ENCODE measurements around the gene RANBP17. TPM values are rescaled to one million over a fixed set of nuclear protein-coding genes. Genes with fewer than 3 reads are reported as not detected.
"Not testable (repeated sequence)": the region's sequence is repeated elsewhere in the genome, so short reads cannot be mapped to it uniquely, and the experiment has no call there.

Gene RANBP17
- total RNA-seq, 1 donor from 2014 or later = 15.7 TPM

DNA sequence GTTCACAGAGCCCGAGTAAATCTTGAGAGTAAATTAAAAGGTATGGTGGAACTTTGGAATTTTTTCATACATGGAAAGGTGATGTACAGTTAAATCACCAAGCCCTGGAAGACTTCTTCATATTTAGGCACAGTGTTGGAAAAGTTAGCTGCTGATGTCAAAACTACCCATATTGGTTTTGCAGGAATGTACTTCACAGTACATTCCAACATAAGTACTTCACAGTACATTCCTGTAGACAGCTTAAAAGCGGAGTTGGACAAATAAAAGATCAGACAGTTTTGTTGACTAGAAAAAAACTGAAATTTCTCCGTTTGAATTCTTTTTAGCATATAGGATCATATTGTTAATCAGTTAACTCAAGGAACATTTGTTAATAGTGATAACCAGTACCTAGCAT is 1.8 kb downstream of the RANBP17 start:
- H3K9me3 Mint-ChIP-seq (ENCODE audit: unreplicated experiment) = peaks cover 13% of the 10 kb centered on the region
- peak overlapping the region; percentile 85 for H3K4me3 Mint-ChIP-seq (ENCODE audit: unreplicated experiment)
- H3K36me3 Mint-ChIP-seq (ENCODE audit: unreplicated experiment) = peaks cover 7% of the 10 kb centered on the region
- no peak for DNase-seq (ENCODE audit: extremely low spot score, unreplicated experiment)
- H3K4me1 Mint-ChIP-seq (ENCODE audit: unreplicated experiment) = peaks cover 17% of the 10 kb centered on the region
- TF ChIP-seq, protein P1, sequence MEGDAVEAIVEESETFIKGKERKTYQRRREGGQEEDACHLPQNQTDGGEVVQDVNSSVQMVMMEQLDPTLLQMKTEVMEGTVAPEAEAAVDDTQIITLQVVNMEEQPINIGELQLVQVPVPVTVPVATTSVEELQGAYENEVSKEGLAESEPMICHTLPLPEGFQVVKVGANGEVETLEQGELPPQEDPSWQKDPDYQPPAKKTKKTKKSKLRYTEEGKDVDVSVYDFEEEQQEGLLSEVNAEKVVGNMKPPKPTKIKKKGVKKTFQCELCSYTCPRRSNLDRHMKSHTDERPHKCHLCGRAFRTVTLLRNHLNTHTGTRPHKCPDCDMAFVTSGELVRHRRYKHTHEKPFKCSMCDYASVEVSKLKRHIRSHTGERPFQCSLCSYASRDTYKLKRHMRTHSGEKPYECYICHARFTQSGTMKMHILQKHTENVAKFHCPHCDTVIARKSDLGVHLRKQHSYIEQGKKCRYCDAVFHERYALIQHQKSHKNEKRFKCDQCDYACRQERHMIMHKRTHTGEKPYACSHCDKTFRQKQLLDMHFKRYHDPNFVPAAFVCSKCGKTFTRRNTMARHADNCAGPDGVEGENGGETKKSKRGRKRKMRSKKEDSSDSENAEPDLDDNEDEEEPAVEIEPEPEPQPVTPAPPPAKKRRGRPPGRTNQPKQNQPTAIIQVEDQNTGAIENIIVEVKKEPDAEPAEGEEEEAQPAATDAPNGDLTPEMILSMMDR (IDR thresholded peaks at IDR 0.05) = no peak
- peak overlapping the region; percentile 9 for H3K27ac Mint-ChIP-seq (ENCODE audit: unreplicated experiment)
- H3K27me3 Mint-ChIP-seq (ENCODE audit: unreplicated experiment) = no peaks in the 10 kb centered on the region

DNA sequence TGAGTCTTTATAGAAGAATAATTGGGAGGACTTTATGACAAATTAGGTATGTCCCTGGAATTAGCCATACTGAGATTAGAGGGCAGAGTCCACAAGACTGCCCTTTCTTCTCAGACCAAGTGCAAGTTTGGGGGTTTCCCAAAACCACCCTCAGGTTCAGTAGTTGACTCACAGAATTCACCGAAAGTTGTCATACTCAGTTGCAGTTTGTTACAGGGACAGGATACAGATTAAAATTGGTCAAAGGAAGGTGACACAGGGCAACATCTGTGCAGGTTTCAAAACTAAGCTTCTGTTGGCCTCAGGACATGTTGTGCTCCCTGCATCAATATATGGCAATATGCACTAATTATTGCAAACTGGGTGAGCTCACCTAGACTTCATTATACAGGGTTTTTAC is 3.8 kb downstream of the RANBP17 start:
- H3K4me1 Mint-ChIP-seq (ENCODE audit: unreplicated experiment) = peaks cover 17% of the 10 kb centered on the region
- peaks cover 4% of the 10 kb centered on the region for H3K36me3 Mint-ChIP-seq (ENCODE audit: unreplicated experiment)
- peaks cover 9% of the 10 kb centered on the region for H3K9me3 Mint-ChIP-seq (ENCODE audit: unreplicated experiment)
- H3K4me3 Mint-ChIP-seq (ENCODE audit: unreplicated experiment) = no peak overlapping the region
- DNase-seq (ENCODE audit: extremely low spot score, unreplicated experiment) = no peak
- H3K27me3 Mint-ChIP-seq (ENCODE audit: unreplicated experiment) = no peaks in the 10 kb centered on the region
- TF ChIP-seq, protein P1 (IDR thresholded peaks at IDR 0.05) = no peak
- H3K27ac Mint-ChIP-seq (ENCODE audit: unreplicated experiment) = no peak overlapping the region

DNA sequence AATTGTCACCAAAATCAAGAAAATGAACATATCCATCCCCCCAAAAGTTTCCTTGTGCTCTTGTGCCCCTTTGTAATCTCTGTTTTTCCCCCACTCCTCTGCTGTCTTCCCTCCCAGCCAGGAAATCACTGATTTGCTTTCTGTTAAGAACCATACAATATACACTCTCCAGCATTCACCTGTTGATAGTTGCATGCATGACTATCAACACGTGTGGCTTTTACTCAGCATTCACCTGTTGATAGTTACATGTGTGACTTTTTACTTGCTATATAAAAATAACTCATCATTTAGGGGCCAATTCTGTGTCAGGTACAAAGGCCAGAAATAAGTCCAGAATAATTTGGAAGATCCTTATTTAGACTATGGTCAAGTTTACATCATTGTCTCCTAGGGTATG is 6.0 kb downstream of the RANBP17 start:
- H3K27ac Mint-ChIP-seq (ENCODE audit: unreplicated experiment) = no peak overlapping the region
- H3K36me3 Mint-ChIP-seq (ENCODE audit: unreplicated experiment) = peaks cover 7% of the 10 kb centered on the region
- no peaks in the 10 kb centered on the region for H3K27me3 Mint-ChIP-seq (ENCODE audit: unreplicated experiment)
- H3K4me3 Mint-ChIP-seq (ENCODE audit: unreplicated experiment) = no peak overlapping the region
- peaks cover 10% of the 10 kb centered on the region for H3K9me3 Mint-ChIP-seq (ENCODE audit: unreplicated experiment)
- TF ChIP-seq, protein P1 (IDR thresholded peaks at IDR 0.05) = no peak
- peaks cover 15% of the 10 kb centered on the region for H3K4me1 Mint-ChIP-seq (ENCODE audit: unreplicated experiment)
- no peak for DNase-seq (ENCODE audit: extremely low spot score, unreplicated experiment)

DNA sequence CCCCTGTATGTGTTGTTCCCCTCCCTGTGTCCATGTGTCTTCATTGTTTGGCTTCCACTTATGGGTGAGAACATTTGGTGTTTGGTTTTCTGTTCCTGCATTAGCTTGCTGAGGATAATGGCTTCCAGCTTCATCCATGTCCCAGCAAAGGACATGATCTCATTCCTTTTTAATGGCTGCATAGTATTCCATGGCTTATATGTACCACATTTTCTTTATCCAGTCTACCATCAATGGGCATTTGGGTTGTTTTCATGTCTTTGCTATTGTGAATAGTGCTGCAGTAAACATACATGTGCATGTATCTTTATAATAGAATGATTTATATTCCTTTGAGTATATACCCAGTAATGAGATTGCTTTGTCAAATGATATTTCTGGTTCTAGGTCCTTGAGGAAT is 8.6 kb downstream of the RANBP17 start:
- not testable (repeated sequence) for H3K4me1 Mint-ChIP-seq (ENCODE audit: unreplicated experiment); H3K4me3 Mint-ChIP-seq (ENCODE audit: unreplicated experiment); H3K27ac Mint-ChIP-seq (ENCODE audit: unreplicated experiment); H3K27me3 Mint-ChIP-seq (ENCODE audit: unreplicated experiment); DNase-seq (ENCODE audit: extremely low spot score, unreplicated experiment)
- Mint-ChIP-seq H3K36me3 (ENCODE audit: unreplicated experiment) (peaks cover 14% of the 10 kb centered on the region), H3K9me3 (ENCODE audit: unreplicated experiment) (peaks cover 32% of the 10 kb centered on the region)

DNA sequence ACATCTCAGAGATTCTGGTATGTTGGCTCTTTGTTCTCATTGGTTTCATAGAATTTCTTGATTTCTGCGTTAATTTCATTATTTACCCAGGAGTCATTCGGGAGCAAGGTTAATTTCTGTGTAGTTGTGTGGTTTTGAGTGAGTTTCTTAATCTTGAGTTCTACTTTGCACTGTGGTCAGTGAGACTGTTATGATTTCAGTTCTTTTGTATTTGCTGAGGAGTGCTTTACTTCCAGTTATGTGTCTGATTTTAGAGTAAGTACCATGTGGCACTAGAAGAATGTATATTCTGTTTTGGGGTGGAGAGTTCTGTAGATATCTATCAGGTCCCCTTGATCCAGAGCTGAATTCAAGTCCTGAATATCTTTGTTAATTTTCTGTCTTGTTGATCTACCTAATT is 12.2 kb downstream of the RANBP17 start:
- TF ChIP-seq, protein P1 (IDR thresholded peaks at IDR 0.05) = no peak
- Mint-ChIP-seq H3K27ac (ENCODE audit: unreplicated experiment) (no peak overlapping the region), H3K4me1 (ENCODE audit: unreplicated experiment) (no peaks in the 10 kb centered on the region), H3K4me3 (ENCODE audit: unreplicated experiment) (no peak overlapping the region), H3K36me3 (ENCODE audit: unreplicated experiment) (peaks cover 14% of the 10 kb centered on the region), H3K9me3 (ENCODE audit: unreplicated experiment) (peaks cover 35% of the 10 kb centered on the region), H3K27me3 (ENCODE audit: unreplicated experiment) (no peaks in the 10 kb centered on the region)
- no peak for DNase-seq (ENCODE audit: extremely low spot score, unreplicated experiment)

DNA sequence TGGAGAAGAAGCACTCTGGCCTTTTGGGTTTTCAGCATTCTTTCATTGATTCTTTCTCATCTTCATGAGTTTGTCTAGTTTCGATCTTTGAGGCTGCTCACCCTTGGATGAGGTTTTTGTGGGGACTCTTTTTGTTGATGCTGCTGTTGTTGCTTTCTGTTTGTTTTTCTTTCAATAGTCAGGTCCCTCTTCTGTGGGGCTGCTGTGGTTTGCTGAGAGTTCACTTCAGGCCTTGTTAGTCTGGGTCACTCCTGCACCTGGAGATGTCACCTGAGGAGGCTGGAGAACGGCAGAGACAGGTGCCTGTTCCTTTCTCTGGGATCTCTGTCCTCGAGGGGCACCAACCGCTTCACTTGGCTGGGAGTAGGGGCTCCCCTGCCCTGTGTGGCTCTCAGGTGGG is 14.0 kb downstream of the RANBP17 start:
- peaks cover 18% of the 10 kb centered on the region for H3K36me3 Mint-ChIP-seq (ENCODE audit: unreplicated experiment)

More for the DNA sequence above, 14.0 kb downstream of the RANBP17 start:
- Mint-ChIP-seq H3K27me3 (ENCODE audit: unreplicated experiment) (no peaks in the 10 kb centered on the region), H3K4me1 (ENCODE audit: unreplicated experiment) (no peaks in the 10 kb centered on the region), H3K27ac (ENCODE audit: unreplicated experiment) (no peak overlapping the region), H3K9me3 (ENCODE audit: unreplicated experiment) (peaks cover 35% of the 10 kb centered on the region), H3K4me3 (ENCODE audit: unreplicated experiment) (no peak overlapping the region)
- no peak for DNase-seq (ENCODE audit: extremely low spot score, unreplicated experiment)
- TF ChIP-seq, protein P1 (IDR thresholded peaks at IDR 0.05) = no peak

Data from osteocyte (in vitro differentiated cells).